ENCODE results near the gene SIK2.

Gene SIK2

DNA sequence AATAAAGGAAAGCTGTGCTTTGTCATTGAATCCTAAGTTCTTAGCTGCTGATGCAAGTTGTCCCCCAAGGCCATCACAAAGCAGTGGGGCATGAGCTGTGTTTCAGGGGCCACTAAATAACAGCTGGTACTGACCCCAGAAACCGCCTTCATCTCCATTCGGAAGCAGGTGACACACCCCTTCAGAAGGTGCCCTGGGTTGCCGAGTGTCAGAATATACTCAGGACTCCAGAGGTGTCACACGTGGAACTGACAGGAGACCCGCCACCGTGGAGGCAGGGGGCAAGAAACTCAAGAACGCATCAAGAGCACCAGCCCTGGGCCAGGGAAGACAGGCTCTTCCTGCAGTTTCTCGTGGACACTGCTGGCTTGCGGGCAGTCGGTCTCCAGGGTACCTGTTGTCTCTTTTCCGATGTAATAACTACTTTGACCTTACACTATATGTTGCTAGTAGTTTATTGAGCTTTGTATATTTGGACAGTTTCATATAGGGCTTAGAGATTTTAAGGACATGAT is 122.4 kb downstream of the SIK2 start:
- Histone ChIP-seq H2BK15ac (ENCODE audit: low read depth, poor library complexity, severe bottlenecking) (no peak overlapping the region), H4K91ac (ENCODE audit: low read length) (no peak overlapping the region), H3K23ac (ENCODE audit: low read length in 2 of 2) (no peak overlapping the region), H3K36me3 (ENCODE audit: control insufficient read depth in 1 of 2, insufficient read depth in 2 of 2, low read depth in 1 of 2, low read length in 2 of 2) (peaks cover 63 to 84% of the 10 kb centered on the region in 2 experiments), H3K4me1 (ENCODE audit: control insufficient read depth, insufficient read depth, low read depth, low read length) (peaks cover 6% of the 10 kb centered on the region), H3K4me3 (ENCODE audit: insufficient read depth in 1 of 2, low read depth in 1 of 2, low read length in 2 of 2) (no peak overlapping the region), H3K4me2 (ENCODE audit: low read length, poor library complexity, severe bottlenecking) (no peak overlapping the region), H4K8ac (ENCODE audit: low read length) (no peak overlapping the region), H2BK5ac (ENCODE audit: low read depth, low read length, poor library complexity, severe bottlenecking) (no peak overlapping the region), H3K9ac (ENCODE audit: low read length) (no peak overlapping the region), H3K79me1 (replicated peaks; ENCODE audit: low read length, poor library complexity, severe bottlenecking) (peaks cover 22% of the 10 kb centered on the region), H3K4ac (ENCODE audit: low read depth in 1 of 2, low read length in 2 of 2) (no peak overlapping the region), H3K9me3 (ENCODE audit: control insufficient read depth, low read length) (no peaks in the 10 kb centered on the region), H3K18ac (ENCODE audit: low read depth in 1 of 2, low read length in 2 of 2) (no peak overlapping the region), H2BK120ac (ENCODE audit: low read depth, low read length) (no peak overlapping the region), H2AFZ (ENCODE audit: low read depth, low read length) (no peak overlapping the region), H2BK12ac (ENCODE audit: low read length in 2 of 2) (no peak overlapping the region), H3K27ac (ENCODE audit: low read length, poor library complexity, severe bottlenecking) (no peak overlapping the region), H3K27me3 (ENCODE audit: control insufficient read depth in 1 of 2, insufficient read depth in 1 of 2, low read length in 2 of 2) (no peaks in the 10 kb centered on the region), H2AK5ac (ENCODE audit: low read length, severe bottlenecking) (no peak overlapping the region), H3K14ac (ENCODE audit: low read length in 2 of 2) (no peak overlapping the region)
- no peak for DNase-seq
- 98% methylated on average over 9 of the region's 11 CpGs for WGBS

GRCh38 chr11:111725621-111726020 is 123.4 kb downstream of the SIK2 start:
- no peak overlapping the region for H2AFZ ChIP-seq (ENCODE audit: low read depth, low read length)
- over 99% methylated on average over 9 of the region's 10 CpGs for WGBS
- H2BK120ac ChIP-seq (ENCODE audit: low read depth, low read length): no peak overlapping the region
- H3K4me3 ChIP-seq (ENCODE audit: insufficient read depth in 1 of 2, low read depth in 1 of 2, low read length in 2 of 2): no peak overlapping the region
- no peak overlapping the region for H3K18ac ChIP-seq (ENCODE audit: low read depth in 1 of 2, low read length in 2 of 2)
- H3K4me2 ChIP-seq (ENCODE audit: low read length, poor library complexity, severe bottlenecking): no peak overlapping the region
- no peak overlapping the region for H3K9ac ChIP-seq (ENCODE audit: low read length)
- peaks cover 20% of the 10 kb centered on the region for H3K79me1 ChIP-seq (replicated peaks; ENCODE audit: low read length, poor library complexity, severe bottlenecking)
- no peaks in the 10 kb centered on the region for H3K27me3 ChIP-seq (ENCODE audit: control insufficient read depth in 1 of 2, insufficient read depth in 1 of 2, low read length in 2 of 2)
- H4K91ac ChIP-seq (ENCODE audit: low read length): no peak overlapping the region
- H2BK5ac ChIP-seq (ENCODE audit: low read depth, low read length, poor library complexity, severe bottlenecking): no peak overlapping the region
- no peak overlapping the region for H2BK12ac ChIP-seq (ENCODE audit: low read length in 2 of 2)
- H3K4ac ChIP-seq (ENCODE audit: low read depth in 1 of 2, low read length in 2 of 2): no peak overlapping the region
- no peak for DNase-seq
- H4K8ac ChIP-seq (ENCODE audit: low read length): no peak overlapping the region
- peaks cover 5% of the 10 kb centered on the region for H3K4me1 ChIP-seq (ENCODE audit: control insufficient read depth, insufficient read depth, low read depth, low read length)
- H2AK5ac ChIP-seq (ENCODE audit: low read length, severe bottlenecking): no peak overlapping the region
- no peak overlapping the region for H2BK15ac ChIP-seq (ENCODE audit: low read depth, poor library complexity, severe bottlenecking)
- peaks cover 56 to 74% of the 10 kb centered on the region in 2 experiments for H3K36me3 ChIP-seq (ENCODE audit: control insufficient read depth in 1 of 2, insufficient read depth in 2 of 2, low read depth in 1 of 2, low read length in 2 of 2)
- H3K23ac ChIP-seq (ENCODE audit: low read length in 2 of 2): no peak overlapping the region
- no peak overlapping the region for H3K14ac ChIP-seq (ENCODE audit: low read length in 2 of 2)
- no peaks in the 10 kb centered on the region for H3K9me3 ChIP-seq (ENCODE audit: control insufficient read depth, low read length)
- no peak overlapping the region for H3K27ac ChIP-seq (ENCODE audit: low read length, poor library complexity, severe bottlenecking)

DNA sequence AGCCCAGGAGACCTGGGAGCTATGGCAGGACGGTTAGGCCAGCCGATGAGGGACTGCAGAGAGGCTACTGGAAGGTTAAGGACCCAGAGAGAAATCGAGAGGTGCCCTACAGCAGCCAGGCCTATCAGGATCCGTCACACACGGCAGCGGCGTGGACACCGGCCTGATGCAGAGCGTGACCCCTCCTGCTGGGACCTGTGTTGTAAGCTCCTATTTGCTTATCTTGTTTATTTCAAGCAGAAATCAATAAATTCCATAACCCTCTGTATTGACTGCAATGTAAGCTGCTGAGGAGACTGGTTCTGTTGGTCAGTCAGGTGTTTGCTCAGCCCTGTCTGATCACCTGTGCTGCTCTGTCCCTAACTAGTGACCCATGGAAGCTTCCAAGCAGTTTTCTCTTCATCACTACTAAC is 124.1 kb downstream of the SIK2 start:
- H3K4me3 ChIP-seq (ENCODE audit: insufficient read depth in 1 of 2, low read depth in 1 of 2, low read length in 2 of 2): no peak overlapping the region
- no peak overlapping the region for H3K9ac ChIP-seq (ENCODE audit: low read length)
- peaks cover 10% of the 10 kb centered on the region for H3K4me1 ChIP-seq (ENCODE audit: control insufficient read depth, insufficient read depth, low read depth, low read length)
- H2AK5ac ChIP-seq (ENCODE audit: low read length, severe bottlenecking): no peak overlapping the region
- H3K4ac ChIP-seq (ENCODE audit: low read depth in 1 of 2, low read length in 2 of 2): no peak overlapping the region
- no peak for DNase-seq
- H2BK5ac ChIP-seq (ENCODE audit: low read depth, low read length, poor library complexity, severe bottlenecking): no peak overlapping the region
- H3K9me3 ChIP-seq (ENCODE audit: control insufficient read depth, low read length): no peaks in the 10 kb centered on the region
- peaks cover 21% of the 10 kb centered on the region for H3K79me1 ChIP-seq (replicated peaks; ENCODE audit: low read length, poor library complexity, severe bottlenecking)
- no peaks in the 10 kb centered on the region for H3K27me3 ChIP-seq (ENCODE audit: control insufficient read depth in 1 of 2, insufficient read depth in 1 of 2, low read length in 2 of 2)
- H2BK12ac ChIP-seq (ENCODE audit: low read length in 2 of 2): no peak overlapping the region
- H2AFZ ChIP-seq (ENCODE audit: low read depth, low read length): no peak overlapping the region
- H3K27ac ChIP-seq (ENCODE audit: low read length, poor library complexity, severe bottlenecking): no peak overlapping the region
- H3K36me3 ChIP-seq (ENCODE audit: control insufficient read depth in 1 of 2, insufficient read depth in 2 of 2, low read depth in 1 of 2, low read length in 2 of 2): peaks cover 55 to 68% of the 10 kb centered on the region in 2 experiments
- H4K91ac ChIP-seq (ENCODE audit: low read length): no peak overlapping the region
- no peak overlapping the region for H3K14ac ChIP-seq (ENCODE audit: low read length in 2 of 2)
- H2BK15ac ChIP-seq (ENCODE audit: low read depth, poor library complexity, severe bottlenecking): no peak overlapping the region
- no peak overlapping the region for H2BK120ac ChIP-seq (ENCODE audit: low read depth, low read length)
- H3K23ac ChIP-seq (ENCODE audit: low read length in 2 of 2): no peak overlapping the region
- no peak overlapping the region for H3K4me2 ChIP-seq (ENCODE audit: low read length, poor library complexity, severe bottlenecking)
- no peak overlapping the region for H3K18ac ChIP-seq (ENCODE audit: low read depth in 1 of 2, low read length in 2 of 2)
- 100% methylated on average over 9 of the region's 9 CpGs for WGBS
- no peak overlapping the region for H4K8ac ChIP-seq (ENCODE audit: low read length)

- 95% methylated on average over 4 of the region's 7 CpGs for WGBS
- no peak overlapping the region for H3K9ac ChIP-seq (ENCODE audit: low read length)
- H4K91ac ChIP-seq (ENCODE audit: low read length): no peak overlapping the region
Observed at GRCh38 chr11:111727431-111727830, 125.2 kb downstream of the SIK2 start.

More at GRCh38 chr11:111727431-111727830, 125.2 kb downstream of the SIK2 start:
- no peak overlapping the region for H3K14ac ChIP-seq (ENCODE audit: low read length in 2 of 2)
- peaks cover 15% of the 10 kb centered on the region for H3K4me1 ChIP-seq (ENCODE audit: control insufficient read depth, insufficient read depth, low read depth, low read length)
- no peak overlapping the region for H3K4me2 ChIP-seq (ENCODE audit: low read length, poor library complexity, severe bottlenecking)
- H3K4me3 ChIP-seq (ENCODE audit: insufficient read depth in 1 of 2, low read depth in 1 of 2, low read length in 2 of 2): no peak overlapping the region
- no peak overlapping the region for H2AK5ac ChIP-seq (ENCODE audit: low read length, severe bottlenecking)
- no peak overlapping the region for H2BK15ac ChIP-seq (ENCODE audit: low read depth, poor library complexity, severe bottlenecking)
- no peak overlapping the region for H3K23ac ChIP-seq (ENCODE audit: low read length in 2 of 2)
- no peak for DNase-seq
- H3K36me3 ChIP-seq (ENCODE audit: control insufficient read depth in 1 of 2, insufficient read depth in 2 of 2, low read depth in 1 of 2, low read length in 2 of 2): peaks cover 49 to 56% of the 10 kb centered on the region in 2 experiments
- no peaks in the 10 kb centered on the region for H3K27me3 ChIP-seq (ENCODE audit: control insufficient read depth in 1 of 2, insufficient read depth in 1 of 2, low read length in 2 of 2)
- H3K79me1 ChIP-seq (replicated peaks; ENCODE audit: low read length, poor library complexity, severe bottlenecking): peaks cover 19% of the 10 kb centered on the region
- H2BK5ac ChIP-seq (ENCODE audit: low read depth, low read length, poor library complexity, severe bottlenecking): no peak overlapping the region
- H2AFZ ChIP-seq (ENCODE audit: low read depth, low read length): no peak overlapping the region
- H3K9me3 ChIP-seq (ENCODE audit: control insufficient read depth, low read length): no peaks in the 10 kb centered on the region
- H2BK12ac ChIP-seq (ENCODE audit: low read length in 2 of 2): no peak overlapping the region
- no peak overlapping the region for H2BK120ac ChIP-seq (ENCODE audit: low read depth, low read length)
- H3K18ac ChIP-seq (ENCODE audit: low read depth in 1 of 2, low read length in 2 of 2): no peak overlapping the region
- H3K27ac ChIP-seq (ENCODE audit: low read length, poor library complexity, severe bottlenecking): no peak overlapping the region
- no peak overlapping the region for H3K4ac ChIP-seq (ENCODE audit: low read depth in 1 of 2, low read length in 2 of 2)
- no peak overlapping the region for H4K8ac ChIP-seq (ENCODE audit: low read length)
